GM12864 (cell line): ENCODE measurements around the gene VWC2.
A peak's percentile ranks its signal among the peaks of the same experiment; 100 is the strongest.
"Not testable (repeated sequence)": the region's sequence is repeated elsewhere in the genome, so short reads cannot be mapped to it uniquely, and the experiment has no call there.

Experiments used
- DNase-seq: peaks from one replicate; pipeline ENCODE4 v3.0.0-alpha.2; 2011; ENCODE audit warnings: low read depth
- H3K4me3 ChIP-seq: 2 replicates; pipeline ENCODE4 v1.5.1; 2011; ENCODE audit warnings: mild to moderate bottlenecking, low read depth, low read length, control low read depth
- CTCF ChIP-seq: IDR thresholded peaks from 2 replicates; pipeline ENCODE4 v1.5.1; 2011; ENCODE audit warnings: low read depth, mild to moderate bottlenecking, moderate library complexity, low read length, control low read depth, inconsistent platforms; ENCODE audit errors: missing control alignments

VWC2 gene

GRCh38 chr7:49850921-49851613, 77.6 kb downstream of the VWC2 start:
- DNase-seq, result no peak
- H3K4me3 ChIP-seq, result no peak overlapping the region
- no peak for TF ChIP-seq CTCF

GRCh38 chr7:49851614-49851934, 78.1 kb downstream of the VWC2 start:
- DNase-seq, H3K4me3 ChIP-seq: not testable (repeated sequence)

GRCh38 chr7:49852619-49853462, 79.4 kb downstream of the VWC2 start:
- peak; percentile 16 for DNase-seq
- no peak overlapping the region for H3K4me3 ChIP-seq
- peak; percentile 88 for TF ChIP-seq CTCF

- TF ChIP-seq CTCF, result no peak
- no peak overlapping the region for H3K4me3 ChIP-seq
- no peak for DNase-seq
These were observed 82.0 kb downstream of the VWC2 start for GRCh38 chr7:49855281-49855980.

GRCh38 chr7:49860293-49860692, 86.9 kb downstream of the VWC2 start:
- H3K4me3 ChIP-seq, result no peak overlapping the region
- no peak for DNase-seq
- no peak for TF ChIP-seq CTCF

- no peak for DNase-seq
- no peak overlapping the region for H3K4me3 ChIP-seq
- TF ChIP-seq CTCF, result no peak
These were observed 92.8 kb downstream of the VWC2 start for GRCh38 chr7:49866076-49866735.

- no peak for DNase-seq
- no peak overlapping the region for H3K4me3 ChIP-seq
- TF ChIP-seq CTCF, result no peak
These were observed 93.5 kb downstream of the VWC2 start for GRCh38 chr7:49866910-49867309.
